A673 (cell line): Measurements from ENCODE around the gene ALOX15. TPM values are rescaled to one million over a fixed set of nuclear protein-coding genes. Genes with fewer than 3 reads are reported as not detected.

Experiments
- BruUV-seq: library from RNA; stranded (reverse); fragments of 400-500 nt; replicated peaks from 2 replicates; lab custom pipeline; 2021; lab: Mats Ljungman, UMichigan
- CTCF ChIA-PET: fragments of 300-600 bp; sonication (Branson Sonifier 250); formaldehyde crosslinking; loops from one replicate; lab custom pipeline; 2022; ENCODE audit warnings: antibody characterized with exemption; lab: Charles Lee
- POLR2A ChIA-PET: fragments of 300-600 bp; sonication (Branson Sonifier 250); formaldehyde crosslinking; loops from one replicate; lab custom pipeline; 2022; ENCODE audit warnings: antibody characterized with exemption; ENCODE audit not compliant: low non-redundant PET; lab: Charles Lee
- DNase-seq: peaks from one replicate; pipeline ENCODE4 v3.0.0-alpha.2; 2015; ENCODE audit warnings: low spot score
- H3K27ac ChIP-seq: fragments of 200-600 bp; sonication (generic); 2 replicates; pipeline ENCODE4 v1.5.1; 2016; ENCODE audit warnings: mixed run types, low read depth, mild to moderate bottlenecking, mixed read lengths, antibody characterized with exemption, low read length; ENCODE audit not compliant: poor library complexity, severe bottlenecking
- H3K27me3 ChIP-seq: fragments of 200-600 bp; sonication (generic); replicated peaks from 2 replicates; pipeline ENCODE4 v1.6.1; 2017; ENCODE audit warnings: mixed run types, low read depth, mild to moderate bottlenecking, mixed read lengths, antibody characterized with exemption, low read length; ENCODE audit not compliant: insufficient read depth, poor library complexity
- H3K36me3 ChIP-seq: fragments of 200-600 bp; sonication (generic); 2 replicates; pipeline ENCODE4 v1.6.1; 2016; ENCODE audit warnings: mixed run types, mild to moderate bottlenecking, mixed read lengths, antibody characterized with exemption, low read length; ENCODE audit not compliant: insufficient read depth, poor library complexity, severe bottlenecking
- H3K4me1 ChIP-seq: fragments of 200-600 bp; sonication (generic); 2 replicates; pipeline ENCODE4 v1.6.1; 2017; ENCODE audit warnings: mixed run types, mild to moderate bottlenecking, mixed read lengths, antibody characterized with exemption, low read length; ENCODE audit not compliant: insufficient read depth, poor library complexity, severe bottlenecking
- H3K4me3 ChIP-seq: fragments of 200-600 bp; sonication (generic); 2 replicates; pipeline ENCODE4 v1.5.1; 2016; ENCODE audit warnings: low read depth, mixed run types, mild to moderate bottlenecking, mixed read lengths, low read length; ENCODE audit not compliant: poor library complexity, severe bottlenecking
- H3K9me3 ChIP-seq: fragments of 200-600 bp; sonication (generic); 2 replicates; pipeline ENCODE4 v1.6.1; 2016; ENCODE audit warnings: mixed run types, low read depth, mild to moderate bottlenecking, mixed read lengths, antibody characterized with exemption, low read length; ENCODE audit not compliant: poor library complexity, severe bottlenecking
- EZH2 ChIP-seq: fragments of 200-600 bp; sonication (generic); IDR thresholded peaks from 2 replicates; pipeline ENCODE4 v1.6.1; 2017; ENCODE audit warnings: borderline replicate concordance, low read depth, mild to moderate bottlenecking, mixed read lengths, antibody characterized with exemption, low read length; ENCODE audit not compliant: poor library complexity, severe bottlenecking
- intact Hi-C: fragments of 100-400 bp; cut with micrococcal nuclease; formaldehyde crosslinking; loops from one replicate; pipeline ENCODE4 v1.10.0; 2022; ENCODE audit not compliant: unreplicated experiment
- total RNA-seq: library from RNA; stranded (reverse); gene quantifications from 2 replicates; pipeline ENCODE4 v1.2.3, GENCODE V29; 2021
- TF ChIP-seq, protein P1 (sequence below): fragments of 300-800, 200-600 bp; sonication (generic); conservative IDR thresholded peaks from 2 replicates; pipeline ENCODE4 v1.5.1; 2017; ENCODE audit warnings: low read depth, mild to moderate bottlenecking, antibody characterized with exemption, low read length, moderate library complexity, mixed read lengths

ALOX15 gene
- total RNA-seq, 1 experiment from 2014 or later = not detected

DNA sequence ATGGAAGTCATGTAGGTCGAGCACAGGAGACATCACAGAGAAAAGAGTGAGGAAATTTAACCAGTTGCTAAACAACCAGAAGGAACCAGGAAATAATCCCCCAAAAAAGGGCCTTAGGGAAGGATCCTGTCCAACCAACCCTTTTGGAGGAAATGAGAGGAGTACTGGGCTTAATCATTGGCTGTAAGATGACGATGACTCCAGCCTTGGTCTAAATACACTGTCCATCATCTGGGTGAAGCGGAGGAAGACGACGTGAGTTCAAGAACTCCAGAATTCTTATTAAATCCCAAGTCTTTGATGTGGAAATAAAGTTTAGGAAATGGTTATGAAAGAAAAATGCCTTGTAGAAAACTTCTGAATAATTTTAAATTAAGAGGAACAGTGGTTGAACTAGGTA lies 11.5 kb upstream of the ALOX15 start:
- no peak overlapping the region for H3K27ac ChIP-seq
- no peak for DNase-seq
- ChIA-PET POLR2A (no interaction called here), CTCF (no interaction called here)
- intact Hi-C loops = no loop called here
- no TSS peak for BruUV-seq
- no peaks in the 10 kb centered on the region for H3K36me3 ChIP-seq
- no peaks in the 10 kb centered on the region for H3K27me3 ChIP-seq
- no peaks in the 10 kb centered on the region for H3K9me3 ChIP-seq
- H3K4me1 ChIP-seq = no peaks in the 10 kb centered on the region
- H3K4me3 ChIP-seq = no peak overlapping the region
- TF ChIP-seq EZH2 = no peak
- TF ChIP-seq, protein P1, sequence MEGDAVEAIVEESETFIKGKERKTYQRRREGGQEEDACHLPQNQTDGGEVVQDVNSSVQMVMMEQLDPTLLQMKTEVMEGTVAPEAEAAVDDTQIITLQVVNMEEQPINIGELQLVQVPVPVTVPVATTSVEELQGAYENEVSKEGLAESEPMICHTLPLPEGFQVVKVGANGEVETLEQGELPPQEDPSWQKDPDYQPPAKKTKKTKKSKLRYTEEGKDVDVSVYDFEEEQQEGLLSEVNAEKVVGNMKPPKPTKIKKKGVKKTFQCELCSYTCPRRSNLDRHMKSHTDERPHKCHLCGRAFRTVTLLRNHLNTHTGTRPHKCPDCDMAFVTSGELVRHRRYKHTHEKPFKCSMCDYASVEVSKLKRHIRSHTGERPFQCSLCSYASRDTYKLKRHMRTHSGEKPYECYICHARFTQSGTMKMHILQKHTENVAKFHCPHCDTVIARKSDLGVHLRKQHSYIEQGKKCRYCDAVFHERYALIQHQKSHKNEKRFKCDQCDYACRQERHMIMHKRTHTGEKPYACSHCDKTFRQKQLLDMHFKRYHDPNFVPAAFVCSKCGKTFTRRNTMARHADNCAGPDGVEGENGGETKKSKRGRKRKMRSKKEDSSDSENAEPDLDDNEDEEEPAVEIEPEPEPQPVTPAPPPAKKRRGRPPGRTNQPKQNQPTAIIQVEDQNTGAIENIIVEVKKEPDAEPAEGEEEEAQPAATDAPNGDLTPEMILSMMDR = no peak

DNA sequence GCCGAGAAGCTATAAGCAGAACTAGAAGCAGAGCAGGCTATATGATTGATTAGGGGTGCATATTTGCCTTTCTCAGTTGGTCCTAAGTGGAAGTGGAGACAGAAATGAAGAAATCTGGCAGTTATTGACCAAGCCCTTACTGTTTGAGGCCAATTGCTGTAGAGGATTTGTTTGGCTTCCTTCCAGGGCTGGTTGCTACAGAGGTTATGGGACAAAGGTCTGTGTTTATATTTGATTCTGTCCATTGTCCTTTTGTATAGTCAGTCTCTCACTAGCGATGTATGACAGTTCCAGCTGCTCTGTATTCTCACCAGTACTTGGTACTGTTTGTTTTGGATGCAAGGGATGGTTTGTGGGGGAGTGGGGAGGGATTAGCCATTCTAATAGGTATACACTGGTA lies 7.3 kb upstream of the ALOX15 start:
- H3K36me3 ChIP-seq = no peaks in the 10 kb centered on the region
- TF ChIP-seq EZH2 = no peak
- TF ChIP-seq, protein P1 = no peak
- BruUV-seq = no TSS peak
- no peak overlapping the region for H3K4me3 ChIP-seq
- peaks cover 7% of the 10 kb centered on the region for H3K27me3 ChIP-seq
- POLR2A ChIA-PET = no interaction called here
- H3K9me3 ChIP-seq = no peaks in the 10 kb centered on the region
- intact Hi-C loops = no loop called here
- H3K4me1 ChIP-seq = no peaks in the 10 kb centered on the region
- H3K27ac ChIP-seq = no peak overlapping the region
- CTCF ChIA-PET = no interaction called here
- DNase-seq = no peak

DNA sequence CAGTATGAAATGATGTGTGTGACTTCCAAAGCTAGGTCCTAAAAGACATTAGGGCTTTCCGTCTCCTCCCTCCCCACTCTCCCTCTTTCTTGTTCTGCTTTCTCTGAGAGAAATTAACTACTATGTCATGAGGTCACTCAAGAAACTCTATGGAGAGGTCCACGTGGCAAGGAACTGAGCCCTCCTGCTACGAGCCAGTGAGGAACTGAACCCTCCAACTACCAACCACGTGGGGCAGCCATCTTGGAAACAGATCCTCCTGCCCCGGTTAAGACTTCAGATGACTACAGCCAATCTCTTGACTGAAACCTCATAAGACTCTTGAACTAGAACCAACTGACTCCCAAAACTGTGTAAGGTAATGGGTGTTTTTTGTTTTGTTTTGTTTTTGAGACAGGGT lies 4.2 kb upstream of the ALOX15 start:
- TF ChIP-seq, protein P1 = no peak
- no peak for TF ChIP-seq EZH2
- no TSS peak for BruUV-seq
- no peak overlapping the region for H3K4me3 ChIP-seq
- no peak overlapping the region for H3K27ac ChIP-seq
- ChIA-PET CTCF (no interaction called here), POLR2A (no interaction called here)
- H3K4me1 ChIP-seq = peaks cover 14% of the 10 kb centered on the region
- no peaks in the 10 kb centered on the region for H3K9me3 ChIP-seq
- DNase-seq = no peak
- H3K27me3 ChIP-seq = peaks cover 38% of the 10 kb centered on the region
- no peaks in the 10 kb centered on the region for H3K36me3 ChIP-seq
- intact Hi-C loops = no loop called here
